ENCODE measurements around the gene CNTNAP5. TPM values are rescaled to one million over a fixed set of nuclear protein-coding genes. Genes with fewer than 3 reads are reported as not detected.

Gene CNTNAP5
- total RNA-seq, 4 donors from 2014 or later: not detected

- no peaks in the 10 kb centered on the region for H3K9me3 ChIP-seq
- no peaks in the 10 kb centered on the region for H3K27me3 ChIP-seq
- intact Hi-C loops (cut with DNase I; ENCODE audit: low total_unique reads): no loop called here
- no peaks in the 10 kb centered on the region for H3K4me1 ChIP-seq
- H3K4me3 ChIP-seq: no peak overlapping the region
- no peak overlapping the region for H3K27ac ChIP-seq
- H3K36me3 ChIP-seq: no peaks in the 10 kb centered on the region
- no peak for TF ChIP-seq CTCF (IDR thresholded peaks at IDR 0.05 in 4 of 5, conservative IDR thresholded peaks at IDR 0.05 in 1 of 5)
- no peak for TF ChIP-seq POLR2A (IDR thresholded peaks at IDR 0.05)
- DNase-seq: no peak
- no peak for ATAC-seq
- in situ Hi-C loops (cut with MboI; ENCODE audit: low sequenced_read_pairs in 4 of 4): no loop called here
Measured at GRCh38 chr2:124542932-124543640, 518.0 kb downstream of the CNTNAP5 start.

GRCh38 chr2:124547700-124548099 is 522.6 kb downstream of the CNTNAP5 start:
- H3K27ac ChIP-seq: no peak overlapping the region
- no peaks in the 10 kb centered on the region for H3K9me3 ChIP-seq
- TF ChIP-seq POLR2A (IDR thresholded peaks at IDR 0.05) (no peak), CTCF (IDR thresholded peaks at IDR 0.05 in 4 of 5, conservative IDR thresholded peaks at IDR 0.05 in 1 of 5) (no peak)
- H3K4me3 ChIP-seq: no peak overlapping the region
- intact Hi-C loops (cut with DNase I; ENCODE audit: low total_unique reads): no loop called here
- ATAC-seq: no peak
- H3K27me3 ChIP-seq: no peaks in the 10 kb centered on the region
- in situ Hi-C loops (cut with MboI; ENCODE audit: low sequenced_read_pairs in 4 of 4): no loop called here
- no peak for DNase-seq
- H3K4me1 ChIP-seq: no peaks in the 10 kb centered on the region
- no peaks in the 10 kb centered on the region for H3K36me3 ChIP-seq

- ATAC-seq: no peak
- TF ChIP-seq CTCF (IDR thresholded peaks at IDR 0.05 in 4 of 5, conservative IDR thresholded peaks at IDR 0.05 in 1 of 5) (no peak), POLR2A (IDR thresholded peaks at IDR 0.05) (no peak)
Measured at GRCh38 chr2:124558277-124558905, 533.3 kb downstream of the CNTNAP5 start.

GRCh38 chr2:124559236-124559635 is 534.1 kb downstream of the CNTNAP5 start:
- Histone ChIP-seq H3K36me3 (no peaks in the 10 kb centered on the region), H3K27ac (no peak overlapping the region), H3K4me3 (no peak overlapping the region), H3K27me3 (no peaks in the 10 kb centered on the region), H3K9me3 (no peaks in the 10 kb centered on the region), H3K4me1 (no peaks in the 10 kb centered on the region)
- TF ChIP-seq CTCF (IDR thresholded peaks at IDR 0.05 in 4 of 5, conservative IDR thresholded peaks at IDR 0.05 in 1 of 5): no peak
- TF ChIP-seq POLR2A (IDR thresholded peaks at IDR 0.05): no peak
- ATAC-seq (no peak), DNase-seq (no peak)
- intact Hi-C loops (cut with DNase I; ENCODE audit: low total_unique reads) (no loop called here), in situ Hi-C loops (cut with MboI; ENCODE audit: low sequenced_read_pairs in 4 of 4) (no loop called here)

More at GRCh38 chr2:124558277-124558905, 533.3 kb downstream of the CNTNAP5 start:
- intact Hi-C loops (cut with DNase I; ENCODE audit: low total_unique reads) (no loop called here), in situ Hi-C loops (cut with MboI; ENCODE audit: low sequenced_read_pairs in 4 of 4) (no loop called here)
- Histone ChIP-seq H3K4me1 (no peaks in the 10 kb centered on the region), H3K27me3 (no peaks in the 10 kb centered on the region), H3K36me3 (no peaks in the 10 kb centered on the region), H3K4me3 (no peak overlapping the region), H3K27ac (no peak overlapping the region), H3K9me3 (no peaks in the 10 kb centered on the region)
- no peak for DNase-seq

Data from gastrocnemius medialis (tissue), 4 donors.